HEK293 (cell line): ENCODE data around the gene IMMT.
"Not testable (repeated sequence)": the region's sequence is repeated elsewhere in the genome, so short reads cannot be mapped to it uniquely, and the experiment has no call there.

Experiments used
- CTCF ChIA-PET: fragments of 350-600 bp; formaldehyde crosslinking; extraction: SDS; loops from one replicate; lab custom pipeline; 2021; ENCODE audit warnings: antibody characterized with exemption; lab: Yijun Ruan, JAX
- POLR2A ChIA-PET: fragments of 300-600 bp; formaldehyde crosslinking; extraction: SDS; loops from one replicate; lab custom pipeline; 2020; ENCODE audit warnings: antibody characterized with exemption, inconsistent platforms; lab: Yijun Ruan, JAX
- H3K27ac ChIP-seq: fragments of 200-500 bp; sonication (Bioruptor generic); 2 replicates; pipeline ENCODE4 v1.5.1; 2014; ENCODE audit warnings: low read depth, low read length, control low read depth, inconsistent platforms; ENCODE audit errors: extremely low read depth
- H3K36me3 ChIP-seq, 2 experiments: fragments of 200-500 bp in 1 of 2; sonication (Bioruptor generic) in 1 of 2; 1 replicate in 1 of 2; 2 replicates in 1 of 2; pipeline ENCODE4 v1.5.1; 2014 to 2017; ENCODE audit warnings: inconsistent platforms in 2 of 2, low read length in 2 of 2; ENCODE audit not compliant: control insufficient read depth in 2 of 2, insufficient read depth in 1 of 2
- H3K4me1 ChIP-seq: fragments of 200-500 bp; sonication (Bioruptor generic); 2 replicates; pipeline ENCODE4 v1.5.1; 2014; ENCODE audit warnings: mild to moderate bottlenecking, low read length, inconsistent platforms; ENCODE audit not compliant: control insufficient read depth, insufficient read depth
- H3K4me3 ChIP-seq: 2 replicates; pipeline ENCODE4 v1.5.1; 2011; ENCODE audit warnings: low read depth, mild to moderate bottlenecking, control low read depth, low read length, moderate library complexity
- H3K9me3 ChIP-seq: fragments of 200-500 bp; sonication (Bioruptor generic); 2 replicates; pipeline ENCODE4 v1.5.1; 2014; ENCODE audit warnings: low read depth, low read length, inconsistent platforms; ENCODE audit not compliant: control insufficient read depth, insufficient read depth
- GLIS1 ChIP-seq: fragments of 450-650 bp; formaldehyde crosslinking; IDR thresholded peaks from 2 replicates; pipeline ENCODE4 v1.5.1; 2016; ENCODE audit warnings: missing biosample characterization, missing genetic modification characterization
- KLF1 ChIP-seq: fragments of 450-650 bp; formaldehyde crosslinking; IDR thresholded peaks from 2 replicates; pipeline ENCODE4 v1.5.1; 2016; ENCODE audit warnings: missing biosample characterization, missing genetic modification characterization
- KLF9 ChIP-seq: fragments of 450-650 bp; formaldehyde crosslinking; IDR thresholded peaks from 2 replicates; pipeline ENCODE4 v1.5.1; 2016; ENCODE audit warnings: missing biosample characterization, missing genetic modification characterization, low read depth
- PRDM10 ChIP-seq: fragments of 450-650 bp; formaldehyde crosslinking; IDR thresholded peaks from 2 replicates; pipeline ENCODE4 v1.5.1; 2016; ENCODE audit warnings: missing biosample characterization, missing genetic modification characterization
- REPIN1 ChIP-seq: fragments of 450-650 bp; formaldehyde crosslinking; IDR thresholded peaks from 2 replicates; pipeline ENCODE4 v1.5.1; 2017; ENCODE audit warnings: missing biosample characterization, missing genetic modification characterization, low read depth
- SCRT1 ChIP-seq: fragments of 450-650 bp; formaldehyde crosslinking; IDR thresholded peaks from 2 replicates; pipeline ENCODE4 v1.5.1; 2016; ENCODE audit warnings: missing biosample characterization, missing genetic modification characterization, borderline replicate concordance
- TRIM28 ChIP-seq: IDR thresholded peaks from 2 replicates; pipeline ENCODE4 v1.6.1; 2011; ENCODE audit warnings: low read length, control low read depth, borderline replicate concordance
- ZBTB17 ChIP-seq: fragments of 450-650 bp; formaldehyde crosslinking; IDR thresholded peaks from 2 replicates; pipeline ENCODE4 v1.5.1; 2016; ENCODE audit warnings: missing biosample characterization, missing genetic modification characterization
- ZBTB6 ChIP-seq: fragments of 450-650 bp; formaldehyde crosslinking; IDR thresholded peaks from 2 replicates; pipeline ENCODE4 v1.5.1; 2017; ENCODE audit warnings: missing biosample characterization, missing genetic modification characterization
- ZBTB7A ChIP-seq: fragments of 450-650 bp; formaldehyde crosslinking; IDR thresholded peaks from 2 replicates; pipeline ENCODE4 v1.5.1; 2016; ENCODE audit warnings: low read depth, missing biosample characterization, missing genetic modification characterization
- ZNF121 ChIP-seq: fragments of 450-650 bp; formaldehyde crosslinking; IDR thresholded peaks from 2 replicates; pipeline ENCODE4 v1.5.1; 2016; ENCODE audit warnings: missing biosample characterization, missing genetic modification characterization
- ZNF132 ChIP-seq: fragments of 450-650 bp; formaldehyde crosslinking; IDR thresholded peaks from 2 replicates; pipeline ENCODE4 v1.5.1; 2017; ENCODE audit warnings: missing biosample characterization, missing genetic modification characterization, borderline replicate concordance
- ZNF221 ChIP-seq: fragments of 450-650 bp; formaldehyde crosslinking; IDR thresholded peaks from 2 replicates; pipeline ENCODE4 v1.5.1; 2017; ENCODE audit warnings: missing biosample characterization, missing genetic modification characterization, borderline replicate concordance
- ZNF23 ChIP-seq: fragments of 450-650 bp; formaldehyde crosslinking; IDR thresholded peaks from 2 replicates; pipeline ENCODE4 v1.5.1; 2016; ENCODE audit warnings: missing biosample characterization, missing genetic modification characterization, borderline replicate concordance
- ZNF302 ChIP-seq: fragments of 450-650 bp; formaldehyde crosslinking; IDR thresholded peaks from 2 replicates; pipeline ENCODE4 v1.5.1; 2016; ENCODE audit warnings: missing biosample characterization, missing genetic modification characterization, low read depth
- ZNF426 ChIP-seq: fragments of 450-650 bp; formaldehyde crosslinking; IDR thresholded peaks from 2 replicates; pipeline ENCODE4 v1.5.1; 2017; ENCODE audit warnings: missing biosample characterization, missing genetic modification characterization, mild to moderate bottlenecking, inconsistent platforms, moderate library complexity
- ZNF548 ChIP-seq: fragments of 450-650 bp; formaldehyde crosslinking; IDR thresholded peaks from 2 replicates; pipeline ENCODE4 v1.5.1; 2016; ENCODE audit warnings: missing biosample characterization, missing genetic modification characterization
- ZNF558 ChIP-seq: fragments of 450-650 bp; formaldehyde crosslinking; IDR thresholded peaks from 2 replicates; pipeline ENCODE4 v1.5.1; 2016; ENCODE audit warnings: missing biosample characterization, missing genetic modification characterization

The IMMT gene

GRCh38 chr2:86195055-86195807 is at the start of gene IMMT (continued):
- peak; percentile 85; the same call in 1 of the 2 replicates for TF ChIP-seq REPIN1 (tag by site-specific recombination)

- H3K27ac ChIP-seq, H3K9me3 ChIP-seq, POLR2A ChIA-PET, H3K36me3 ChIP-seq, H3K4me1 ChIP-seq, H3K4me3 ChIP-seq: not testable (repeated sequence)
- CTCF ChIA-PET = interaction anchor here (2.5 kb wide), 1 partner anchor 23 kb away, joined by 12 read pairs; no protein-coding TSS in a partner anchor
Observed at GRCh38 chr2:86244781-86245180, 49.5 kb upstream of the IMMT start.

GRCh38 chr2:86243950-86244733 is 48.9 kb upstream of the IMMT start:
- ChIA-PET CTCF (interaction anchor here (2.5 kb wide), 1 partner anchor 22 kb away, joined by 12 read pairs; no protein-coding TSS in a partner anchor), POLR2A (no interaction called here)
- H3K27ac ChIP-seq = no peak overlapping the region
- H3K4me3 ChIP-seq = no peak overlapping the region
- TF ChIP-seq ZBTB6 (tag by site-specific recombination) (no peak), ZNF302 (tag by site-specific recombination) (no peak), KLF1 (tag by site-specific recombination) (no peak), ZNF558 (tag by site-specific recombination) (no peak), SCRT1 (no peak), ZBTB17 (tag by site-specific recombination) (no peak), TRIM28 (no peak), ZNF548 (no peak), KLF9 (tag by site-specific recombination) (no peak), ZNF221 (tag by site-specific recombination) (no peak), PRDM10 (no peak), ZBTB7A (no peak), ZNF132 (tag by site-specific recombination) (no peak)
- H3K4me1 ChIP-seq = no peaks in the 10 kb centered on the region
- no peaks in the 10 kb centered on the region for H3K36me3 ChIP-seq
- no peaks in the 10 kb centered on the region for H3K9me3 ChIP-seq

- CTCF ChIA-PET = interaction anchor here (2.5 kb wide), 1 partner anchor 21 kb away, joined by 12 read pairs; no protein-coding TSS in a partner anchor
- POLR2A ChIA-PET = no interaction called here
- H3K9me3 ChIP-seq = no peaks in the 10 kb centered on the region
- H3K4me1 ChIP-seq = no peaks in the 10 kb centered on the region
- H3K36me3 ChIP-seq = no peaks in the 10 kb centered on the region
- no peak overlapping the region for H3K27ac ChIP-seq
- no peak overlapping the region for H3K4me3 ChIP-seq
- no peak for TF ChIP-seq ZNF23 (tag by site-specific recombination)
- TF ChIP-seq ZNF121 (tag by site-specific recombination) = no peak
- no peak for TF ChIP-seq GLIS1 (tag by site-specific recombination)
- no peak for TF ChIP-seq ZNF426
- TF ChIP-seq, all 188 proteins: peak for 0
Observed at GRCh38 chr2:86243272-86243671, 48.0 kb upstream of the IMMT start.
